CD4-positive, alpha-beta T cell treated with Interleukin-6 at 100 ng/mL for 8 hours (primary cell): ENCODE data around the gene ITPK1.
"Not testable (repeated sequence)": the region's sequence is repeated elsewhere in the genome, so short reads cannot be mapped to it uniquely, and the experiment has no call there.

Experiments used
- DNase-seq: peaks from one replicate; pipeline ENCODE4 v3.0.0-alpha.2; 2020; ENCODE audit warnings: mixed read lengths, low spot score

ITPK1 gene

DNA sequence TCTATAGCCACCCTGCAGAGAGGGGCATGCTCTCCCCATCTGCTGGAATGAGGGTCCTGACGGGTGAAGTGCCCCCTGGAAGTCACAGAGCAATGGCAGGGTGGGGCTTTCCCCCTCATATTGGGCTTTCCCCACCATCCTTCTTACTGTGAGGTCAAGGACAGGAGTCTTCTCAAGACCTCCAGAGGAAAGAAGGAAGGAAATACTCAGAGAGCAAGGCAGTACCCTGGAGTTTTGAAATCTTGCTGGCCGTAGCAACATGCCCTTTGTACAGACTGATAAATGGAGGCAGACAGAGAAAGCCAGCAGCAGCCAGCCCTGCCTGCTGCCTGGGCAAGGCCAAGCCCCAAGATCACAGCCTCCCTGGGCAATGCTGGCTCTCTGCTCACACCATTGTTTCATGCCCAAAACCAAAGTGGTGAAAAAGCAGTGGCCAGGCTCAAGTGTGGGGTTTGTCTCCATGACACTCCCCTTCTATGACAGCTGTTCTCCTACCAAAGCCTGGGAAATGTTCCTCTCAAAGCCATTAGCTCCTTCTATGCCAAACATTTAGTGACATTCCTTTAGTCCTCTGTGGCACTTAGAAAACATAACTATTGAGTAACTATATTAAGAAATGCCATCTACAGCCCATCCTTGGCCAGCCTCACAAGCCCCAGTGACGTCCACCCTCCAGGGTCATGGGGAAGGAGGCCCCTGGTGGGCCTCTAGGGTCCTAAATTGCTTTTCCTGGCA lies 13.2 kb upstream of the ITPK1 start:
- DNase-seq, result no peak

DNA sequence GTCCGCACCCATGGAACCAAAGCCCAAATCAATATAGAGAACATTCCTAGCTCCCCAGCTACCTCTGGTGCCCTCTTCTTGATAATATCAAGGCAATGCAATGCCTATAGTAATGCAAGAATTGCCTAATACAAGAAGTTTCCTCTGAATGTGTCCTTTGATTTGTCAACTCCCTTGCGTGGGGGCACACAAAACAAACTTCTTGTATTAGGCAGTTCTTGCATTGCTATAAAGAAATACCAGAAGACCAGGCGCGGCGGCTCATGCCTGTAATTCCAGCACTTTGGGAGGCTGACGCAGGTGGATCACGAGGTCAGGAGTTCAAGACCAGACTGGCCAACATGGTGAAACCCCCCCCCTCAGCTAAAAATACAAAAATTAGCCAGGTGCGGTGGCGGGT lies 10.4 kb upstream of the ITPK1 start:
- DNase-seq, result no peak

DNA sequence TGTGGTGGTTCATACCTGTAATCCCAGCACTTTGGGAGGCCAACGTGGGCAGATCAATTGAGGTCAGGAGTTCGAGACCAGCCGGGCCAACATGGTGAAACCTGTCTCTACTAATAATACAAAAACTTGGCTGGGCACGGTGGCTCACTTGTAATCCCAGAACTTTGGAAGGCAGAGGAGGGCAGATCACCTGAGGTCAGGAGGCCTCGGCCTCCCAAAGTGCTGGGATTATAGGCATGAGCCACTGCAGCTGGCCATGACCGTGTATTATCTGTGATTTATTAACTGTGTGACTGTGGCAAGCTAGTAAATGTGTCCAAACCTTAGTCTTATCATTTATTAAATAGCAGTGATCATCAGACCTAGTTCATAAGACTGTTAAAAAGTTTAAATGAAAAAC lies 7.1 kb upstream of the ITPK1 start:
- DNase-seq, result no peak

- no peak for DNase-seq
Observed at GRCh38 chr14:93121030-93121834, 5.5 kb upstream of the ITPK1 start.

DNA sequence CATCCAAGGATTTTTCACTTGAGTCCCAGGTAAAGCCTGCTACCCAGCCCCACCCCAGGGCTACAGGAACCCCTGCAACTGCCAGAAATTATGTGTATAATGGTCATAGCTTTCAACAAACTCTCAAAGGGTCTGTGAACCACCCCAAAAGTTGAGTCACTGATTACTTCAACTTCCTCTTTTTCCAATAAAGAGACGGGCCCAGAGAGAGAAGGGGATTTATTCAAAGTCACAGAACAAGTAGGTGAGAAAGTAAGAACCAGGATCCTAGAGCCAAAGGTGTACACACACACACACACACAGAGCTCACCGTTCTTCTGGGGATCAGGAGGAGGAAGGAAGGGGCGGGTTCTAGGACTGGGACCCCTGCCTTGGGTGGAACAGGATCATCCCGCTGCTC lies 4.8 kb upstream of the ITPK1 start:
- no peak for DNase-seq

GRCh38 chr14:93116676-93117200 lies 1.0 kb upstream of the ITPK1 start:
- no peak for DNase-seq

DNA sequence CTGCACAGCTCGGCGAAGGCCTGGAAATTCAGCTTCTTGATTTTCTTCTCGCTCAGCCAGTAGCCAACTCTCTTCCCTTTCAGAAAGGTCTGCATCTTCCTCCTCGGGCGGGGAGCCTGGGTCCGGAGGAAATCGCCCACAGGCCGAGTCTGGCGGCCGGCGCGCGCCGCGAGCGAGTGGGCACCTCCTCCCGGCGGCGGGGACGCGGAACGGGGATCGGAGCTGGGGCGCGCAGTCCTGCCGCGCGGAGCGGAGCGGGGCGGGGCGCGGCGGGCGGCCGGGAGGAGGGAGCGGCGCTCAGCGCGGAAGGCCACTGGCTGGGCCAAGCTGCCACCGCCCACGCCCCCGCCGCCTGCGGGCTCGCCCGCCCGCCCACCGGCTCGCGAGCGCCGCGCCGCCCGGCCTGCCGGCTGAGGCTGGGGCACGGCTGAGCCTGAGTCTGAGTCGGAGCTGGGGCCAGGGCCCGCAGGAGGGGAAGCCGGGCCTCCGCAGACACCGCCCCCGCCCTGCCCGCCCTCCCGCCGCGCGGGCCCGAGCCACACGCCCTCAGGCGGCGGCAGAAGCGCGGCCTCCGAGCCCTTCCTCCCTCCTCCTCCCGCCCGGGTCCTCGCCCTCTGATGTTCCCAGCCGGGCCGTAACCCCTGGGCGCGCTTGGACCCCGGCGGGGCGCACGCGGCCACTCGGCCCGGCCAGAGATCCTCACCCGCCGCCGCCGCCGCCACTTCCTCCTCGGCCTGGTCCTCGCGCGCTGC lies 480 bp downstream of the ITPK1 start:
- DNase-seq, result peak; percentile 86

DNA sequence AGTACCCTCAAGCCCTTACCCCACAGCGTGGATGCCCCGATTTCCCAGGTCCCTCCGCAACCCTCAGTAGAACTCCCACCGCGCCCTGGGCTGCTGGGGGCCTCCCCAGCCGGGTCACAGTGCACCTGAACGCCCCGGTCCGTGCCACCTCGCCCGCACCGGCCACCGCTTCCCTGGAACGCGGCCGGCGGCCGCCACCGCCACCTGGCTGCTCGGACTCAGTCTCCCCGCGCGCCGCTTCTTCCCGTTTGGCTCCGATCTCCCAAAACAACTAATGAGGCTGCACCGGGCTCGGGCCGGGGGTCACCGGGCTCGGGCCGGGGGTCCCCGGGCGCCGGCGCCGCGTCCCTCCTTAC lies 1.0 kb downstream of the ITPK1 start:
- DNase-seq, result no peak

GRCh38 chr14:93114068-93114710 lies 1.5 kb downstream of the ITPK1 start:
- DNase-seq, result no peak

- no peak for DNase-seq
Observed at GRCh38 chr14:93113678-93114067, 2.1 kb downstream of the ITPK1 start.

GRCh38 chr14:93112891-93113677 lies 2.6 kb downstream of the ITPK1 start:
- peak; percentile 71 for DNase-seq

DNA sequence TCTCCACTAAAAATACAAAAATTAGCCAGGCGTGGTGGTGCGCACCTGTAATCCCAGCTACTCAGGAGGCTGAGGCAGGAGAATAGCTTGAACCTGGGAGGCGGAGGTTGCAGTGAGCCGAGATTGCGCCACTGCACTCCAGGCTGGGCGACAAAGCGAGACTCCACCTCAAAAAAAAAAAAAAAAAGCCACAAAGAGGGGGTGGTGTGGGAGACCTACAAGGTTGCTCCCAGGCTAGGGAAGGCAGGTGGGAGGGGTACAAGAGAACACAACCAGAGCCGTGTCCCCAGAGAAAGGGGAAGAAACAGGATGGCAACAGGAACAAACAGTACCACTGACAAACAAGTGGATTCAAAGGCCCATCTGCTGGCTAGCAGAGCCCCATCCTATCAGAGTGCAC lies 4.2 kb downstream of the ITPK1 start:
- DNase-seq, result not testable (repeated sequence)

GRCh38 chr14:93110856-93111419 lies 4.8 kb downstream of the ITPK1 start:
- no peak for DNase-seq

DNA sequence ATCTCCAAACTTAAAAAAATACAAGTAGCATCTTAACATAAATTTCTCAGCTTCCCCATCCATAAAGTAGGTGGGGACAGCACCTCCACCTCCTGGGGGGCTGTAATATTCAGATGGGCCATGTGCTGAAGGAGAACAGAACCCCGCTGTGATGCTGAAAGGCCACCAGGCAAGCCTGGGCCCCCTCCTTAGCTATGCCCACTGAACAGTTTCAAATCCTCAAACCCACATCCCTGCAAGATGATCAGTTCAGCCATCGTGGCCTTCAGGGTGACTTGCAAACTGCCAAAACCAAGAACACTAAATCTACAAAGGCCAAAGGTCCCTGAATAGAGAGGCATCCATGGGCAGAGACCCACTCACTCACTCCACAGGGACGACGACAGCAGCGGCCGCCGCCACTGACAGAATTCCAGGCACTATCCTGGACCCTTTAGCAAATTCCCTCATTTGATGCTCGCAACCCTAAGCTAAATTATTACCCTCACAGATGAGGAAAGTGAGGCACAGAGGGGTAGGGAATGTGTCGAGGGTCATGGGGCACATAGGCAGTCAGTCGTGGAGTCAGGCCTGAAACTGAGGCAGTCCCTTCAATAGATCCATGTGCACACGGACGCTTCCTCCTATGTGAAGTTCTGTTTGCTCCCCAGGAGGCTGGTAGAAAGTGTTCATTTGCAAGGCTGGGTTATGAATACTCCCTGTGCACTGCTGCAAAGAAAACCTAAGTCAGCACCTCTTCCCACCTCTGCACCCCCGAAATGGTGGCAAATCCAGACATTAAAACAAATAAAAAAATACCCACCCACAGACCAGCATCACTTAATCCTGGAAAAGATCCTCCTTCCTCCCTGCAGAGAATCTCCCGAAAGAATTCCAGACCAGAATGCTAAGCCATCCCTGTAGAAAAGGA lies 5.9 kb downstream of the ITPK1 start:
- no peak for DNase-seq

DNA sequence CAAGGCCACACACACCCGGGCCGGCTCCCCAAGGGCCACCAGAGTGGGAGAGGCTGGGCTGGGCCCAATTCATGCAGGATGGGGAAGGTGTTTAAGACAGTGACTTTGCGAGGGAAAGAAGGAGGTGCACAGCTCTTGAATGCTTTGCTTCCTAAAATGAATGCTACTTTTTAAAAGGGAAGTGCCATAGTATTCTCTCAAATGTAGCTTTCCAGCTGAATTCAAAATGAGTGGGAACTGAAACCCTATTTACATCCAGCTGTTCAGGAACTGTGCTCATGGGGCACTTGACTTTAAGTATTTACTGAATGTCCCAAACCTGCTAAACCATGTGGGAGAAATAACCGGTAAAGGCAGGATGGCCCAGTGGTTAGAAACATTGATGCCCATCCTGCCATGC lies 7.6 kb downstream of the ITPK1 start:
- DNase-seq, result no peak

DNA sequence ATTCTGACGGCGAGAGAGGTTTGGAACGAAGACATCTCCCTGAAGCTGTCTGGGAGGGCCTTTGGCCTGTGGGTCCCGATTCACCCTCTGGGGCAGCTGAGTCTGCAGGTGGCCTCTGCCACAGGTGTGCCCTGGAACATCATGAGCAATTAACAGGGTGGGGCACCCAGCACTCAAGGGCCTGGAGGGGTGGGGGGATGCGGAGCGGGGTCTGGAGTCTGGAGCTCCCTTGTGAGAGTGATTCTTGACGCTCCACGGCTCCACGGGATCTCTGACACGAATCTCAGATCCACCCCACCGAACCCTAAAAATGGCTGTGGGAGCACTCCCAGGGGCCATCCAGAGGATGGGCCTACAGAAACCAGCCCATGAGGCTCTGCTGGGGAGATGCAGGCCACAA lies 8.3 kb downstream of the ITPK1 start:
- DNase-seq, result no peak

- no peak for DNase-seq
Observed at GRCh38 chr14:93106541-93107156, 9.1 kb downstream of the ITPK1 start.

GRCh38 chr14:93105856-93106255 lies 9.9 kb downstream of the ITPK1 start:
- DNase-seq, result not testable (repeated sequence)

DNA sequence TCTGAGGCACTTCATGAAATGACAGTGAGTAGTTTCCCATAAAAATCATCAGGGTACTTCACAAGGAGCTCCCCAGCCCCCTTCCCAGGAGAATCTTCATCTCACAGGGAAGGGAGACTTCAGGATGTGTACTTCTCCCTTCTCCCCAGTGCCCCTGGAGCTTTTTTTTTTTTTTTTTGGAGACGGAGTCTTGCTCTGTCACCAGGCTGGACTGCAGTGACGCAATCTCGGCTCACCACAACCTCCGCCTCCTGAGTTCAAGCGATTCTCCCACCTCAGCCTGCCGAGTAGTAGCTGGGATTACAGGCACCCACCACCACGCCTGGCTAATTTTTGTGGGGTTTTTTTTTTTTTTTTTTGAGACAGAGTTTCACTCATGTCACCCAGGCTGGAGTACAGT lies 10.4 kb downstream of the ITPK1 start:
- no peak for DNase-seq

DNA sequence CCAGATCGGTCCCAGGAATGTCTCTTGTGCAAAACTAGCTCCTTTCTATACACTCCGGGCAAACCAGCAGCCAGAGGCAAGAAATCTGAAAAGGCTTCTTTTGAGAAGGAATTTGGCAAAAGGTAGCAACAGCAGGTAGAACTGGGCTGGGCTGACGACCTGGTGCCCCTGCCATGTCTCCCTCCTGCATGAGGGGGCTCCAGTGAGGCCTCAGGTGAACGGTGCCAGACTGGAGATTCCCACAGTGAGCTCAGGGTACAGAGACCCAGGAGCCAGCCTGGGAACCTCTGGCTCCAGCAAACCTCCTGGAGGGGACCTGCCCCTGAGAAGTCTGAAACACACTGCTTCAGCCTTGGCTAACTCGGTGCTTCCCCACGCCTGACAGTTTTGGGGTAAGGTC lies 10.8 kb downstream of the ITPK1 start:
- no peak for DNase-seq
